Measurements from ENCODE around the gene AKAP17A.
"Not testable (repeated sequence)": the region's sequence is repeated elsewhere in the genome, so short reads cannot be mapped to it uniquely, and the experiment has no call there.

Gene AKAP17A

GRCh38 chrX:1591102-1591862 lies at the start of gene AKAP17A:
TSS of gene AKAP17A (plus strand) at chrX:1591604. CDS start at chrX:1593463, 1,859 bp downstream.
- peak; percentile 99 for DNase-seq (ENCODE audit: low spot score)

- no peak for DNase-seq (ENCODE audit: low spot score)
These were observed 48.2 kb upstream of the AKAP17A start for GRCh38 chrX:1542994-1543725.

GRCh38 chrX:1545776-1546408 lies 45.5 kb upstream of the AKAP17A start:
- DNase-seq (ENCODE audit: low spot score), result peak; percentile 31

GRCh38 chrX:1546691-1547251 lies 44.6 kb upstream of the AKAP17A start:
- DNase-seq (ENCODE audit: low spot score), result no peak

- DNase-seq (ENCODE audit: low spot score), result no peak
These were observed 39.4 kb upstream of the AKAP17A start for GRCh38 chrX:1551959-1552546.

GRCh38 chrX:1554469-1555210 lies 36.8 kb upstream of the AKAP17A start:
- DNase-seq (ENCODE audit: low spot score), result peak; percentile 34

- no peak for DNase-seq (ENCODE audit: low spot score)
These were observed 36.0 kb upstream of the AKAP17A start for GRCh38 chrX:1555370-1555769.

GRCh38 chrX:1557442-1557841 lies 34.0 kb upstream of the AKAP17A start:
- not testable (repeated sequence) for DNase-seq (ENCODE audit: low spot score)

GRCh38 chrX:1558761-1559468 lies 32.5 kb upstream of the AKAP17A start:
- no peak for DNase-seq (ENCODE audit: low spot score)

- no peak for DNase-seq (ENCODE audit: low spot score)
These were observed 30.2 kb upstream of the AKAP17A start for GRCh38 chrX:1561164-1561563.

- not testable (repeated sequence) for DNase-seq (ENCODE audit: low spot score)
These were observed 27.3 kb upstream of the AKAP17A start for GRCh38 chrX:1564077-1564476.

- DNase-seq (ENCODE audit: low spot score), result no peak
These were observed 26.4 kb upstream of the AKAP17A start for GRCh38 chrX:1564750-1565683.

GRCh38 chrX:1574181-1574580 lies 17.2 kb upstream of the AKAP17A start:
- not testable (repeated sequence) for DNase-seq (ENCODE audit: low spot score)

GRCh38 chrX:1576201-1576992 lies 15.0 kb upstream of the AKAP17A start:
- peak; percentile 37 for DNase-seq (ENCODE audit: low spot score)

- no peak for DNase-seq (ENCODE audit: low spot score)
These were observed 13.6 kb upstream of the AKAP17A start for GRCh38 chrX:1577845-1578244.

GRCh38 chrX:1578511-1579173 lies 12.8 kb upstream of the AKAP17A start:
- no peak for DNase-seq (ENCODE audit: low spot score)

- DNase-seq (ENCODE audit: low spot score), result peak; percentile 85
These were observed 10.3 kb upstream of the AKAP17A start for GRCh38 chrX:1581132-1581531.
